Measurements from ENCODE around the gene CLIP3. TPM values are rescaled to one million over a fixed set of nuclear protein-coding genes. Genes with fewer than 3 reads are reported as not detected.

The CLIP3 gene
- total and polyA plus RNA-seq, 2 of the 13 experiments (the other 11 are each of a cell fraction or from before 2014, with no cell fraction given) = 0.15 to 1.2 TPM

DNA sequence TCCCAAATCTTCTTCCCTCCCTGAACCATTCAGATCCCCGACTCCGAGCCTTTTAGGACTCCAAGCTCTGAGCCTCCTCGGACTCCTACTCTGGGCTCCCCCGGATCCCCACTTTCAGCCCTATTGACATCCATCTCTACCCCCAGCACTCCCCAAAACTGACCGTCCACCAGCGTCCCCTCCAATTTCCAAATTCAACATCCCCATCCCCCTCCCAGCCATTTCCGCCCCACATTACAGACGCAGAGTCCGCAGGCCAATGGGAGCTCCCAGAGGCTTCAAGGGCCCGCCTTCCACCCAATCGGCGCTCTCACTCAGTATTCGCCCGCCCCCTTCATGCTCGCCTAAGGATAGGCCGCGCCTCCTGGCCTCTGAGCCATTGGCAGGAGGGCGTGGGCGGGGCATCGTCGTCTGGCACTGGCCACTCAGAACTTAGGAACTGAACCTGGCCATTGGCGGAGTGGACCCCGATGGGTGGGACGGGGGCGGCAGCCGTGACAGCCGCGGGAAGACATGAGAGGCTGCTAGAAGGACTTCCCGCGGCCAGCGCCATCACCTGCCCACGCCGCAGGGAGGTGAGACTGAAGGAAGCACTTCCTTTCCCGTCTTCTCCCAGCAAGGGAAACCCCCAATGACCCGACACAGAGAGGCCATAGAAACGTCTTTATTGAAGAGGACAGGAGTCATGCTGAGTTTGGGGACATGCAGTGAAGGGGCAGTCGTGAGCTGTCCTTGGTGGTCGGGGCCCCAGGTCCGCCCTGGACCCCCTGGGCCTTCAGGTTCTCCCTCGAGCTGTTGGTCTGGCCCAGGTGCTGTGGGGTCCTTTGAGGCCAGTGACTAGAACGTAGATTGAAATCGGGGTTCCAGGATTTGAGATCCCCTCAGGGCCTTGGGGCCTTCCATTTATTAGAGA lies 18.4 kb downstream of the CLIP3 start, which contains the start of gene ALKBH6 (continued):
- TF ChIP-seq ZNF318 (CRISPR knock-in tag; IDR thresholded peaks at IDR 0.05) (no peak), TGIF2 (CRISPR knock-in tag; IDR thresholded peaks at IDR 0.05) (peak; percentile 66; the same call in 1 of the 2 replicates), CHD2 (IDR thresholded peaks at IDR 0.05; ENCODE audit: low read depth, low read length) (peak; percentile 75; the same call in 1 of the 2 replicates), ZNF17 (CRISPR knock-in tag; IDR thresholded peaks at IDR 0.05) (no peak), ZSCAN20 (CRISPR knock-in tag; IDR thresholded peaks at IDR 0.05; ENCODE audit: borderline replicate concordance) (no peak), RNF2 (conservative IDR thresholded peaks at IDR 0.05; ENCODE audit: low read depth) (no peak), ZNF609 (CRISPR knock-in tag; IDR thresholded peaks at IDR 0.05; ENCODE audit: borderline replicate concordance) (no peak), HNRNPL (IDR thresholded peaks at IDR 0.05; ENCODE audit: low read depth, low read length) (no peak), ZNF761 (CRISPR knock-in tag; conservative IDR thresholded peaks at IDR 0.05) (no peak), ZNF879 (CRISPR knock-in tag; IDR thresholded peaks at IDR 0.05) (no peak)
- TF ChIP-seq, protein P1, sequence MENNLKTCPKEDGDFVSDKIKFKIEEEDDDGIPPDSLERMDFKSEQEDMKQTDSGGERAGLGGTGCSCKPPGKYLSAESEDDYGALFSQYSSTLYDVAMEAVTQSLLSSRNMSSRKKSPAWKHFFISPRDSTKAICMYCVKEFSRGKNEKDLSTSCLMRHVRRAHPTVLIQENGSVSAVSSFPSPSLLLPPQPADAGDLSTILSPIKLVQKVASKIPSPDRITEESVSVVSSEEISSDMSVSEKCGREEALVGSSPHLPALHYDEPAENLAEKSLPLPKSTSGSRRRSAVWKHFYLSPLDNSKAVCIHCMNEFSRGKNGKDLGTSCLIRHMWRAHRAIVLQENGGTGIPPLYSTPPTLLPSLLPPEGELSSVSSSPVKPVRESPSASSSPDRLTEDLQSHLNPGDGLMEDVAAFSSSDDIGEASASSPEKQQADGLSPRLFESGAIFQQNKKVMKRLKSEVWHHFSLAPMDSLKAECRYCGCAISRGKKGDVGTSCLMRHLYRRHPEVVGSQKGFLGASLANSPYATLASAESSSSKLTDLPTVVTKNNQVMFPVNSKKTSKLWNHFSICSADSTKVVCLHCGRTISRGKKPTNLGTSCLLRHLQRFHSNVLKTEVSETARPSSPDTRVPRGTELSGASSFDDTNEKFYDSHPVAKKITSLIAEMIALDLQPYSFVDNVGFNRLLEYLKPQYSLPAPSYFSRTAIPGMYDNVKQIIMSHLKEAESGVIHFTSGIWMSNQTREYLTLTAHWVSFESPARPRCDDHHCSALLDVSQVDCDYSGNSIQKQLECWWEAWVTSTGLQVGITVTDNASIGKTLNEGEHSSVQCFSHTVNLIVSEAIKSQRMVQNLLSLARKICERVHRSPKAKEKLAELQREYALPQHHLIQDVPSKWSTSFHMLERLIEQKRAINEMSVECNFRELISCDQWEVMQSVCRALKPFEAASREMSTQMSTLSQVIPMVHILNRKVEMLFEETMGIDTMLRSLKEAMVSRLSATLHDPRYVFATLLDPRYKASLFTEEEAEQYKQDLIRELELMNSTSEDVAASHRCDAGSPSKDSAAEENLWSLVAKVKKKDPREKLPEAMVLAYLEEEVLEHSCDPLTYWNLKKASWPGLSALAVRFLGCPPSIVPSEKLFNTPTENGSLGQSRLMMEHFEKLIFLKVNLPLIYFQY (CRISPR knock-in tag; IDR thresholded peaks at IDR 0.05; ENCODE audit: borderline replicate concordance) = no peak

Data from HepG2 (cell line).